ENCODE measurements around the gene IFI16.

GRCh38 chr1:159009704-159010361 lies at the start of gene IFI16:
- TF ChIP-seq CTCF (IDR thresholded peaks at IDR 0.05 in 2 of 3, conservative IDR thresholded peaks at IDR 0.05 in 1 of 3; ENCODE audit: control insufficient read depth in 2 of 3, extremely low read depth in 1 of 3, insufficient read depth in 1 of 3, low read depth in 3 of 3, low read length in 3 of 3): no peak
- peak; percentile 80 for TF ChIP-seq POLR2A (IDR thresholded peaks at IDR 0.05; ENCODE audit: low read depth, low read length)
- TF ChIP-seq TAF1 (IDR thresholded peaks at IDR 0.05; ENCODE audit: borderline replicate concordance, low read depth, low read length): peak; percentile 96
- no peak for TF ChIP-seq ESRRA (IDR thresholded peaks at IDR 0.05; ENCODE audit: low read length)
- no peak for TF ChIP-seq ZNF207 (IDR thresholded peaks at IDR 0.05; ENCODE audit: borderline replicate concordance)
- 0 out of 2 replicates have a peak, but pooled peaks have one; percentile 30 for TF ChIP-seq GABPA (IDR thresholded peaks at IDR 0.05; ENCODE audit: low read depth)
- TF ChIP-seq RFX5 (IDR thresholded peaks at IDR 0.05; ENCODE audit: low read depth, low read length): no peak
- TF ChIP-seq CEBPZ (IDR thresholded peaks at IDR 0.05; ENCODE audit: low read depth, low read length): no peak
- TF ChIP-seq BCL11A (IDR thresholded peaks at IDR 0.05; ENCODE audit: low read depth, low read length): no peak
